BJ (cell line): ENCODE measurements around the gene ERF. TPM values are rescaled to one million over a fixed set of nuclear protein-coding genes. Genes with fewer than 3 reads are reported as not detected.

Experiments
- CTCF ChIA-PET: fragments of 350-600 bp; formaldehyde crosslinking; extraction: SDS; loops from one replicate; lab custom pipeline; 2021; ENCODE audit warnings: antibody characterized with exemption, inconsistent platforms; lab: Yijun Ruan, JAX
- POLR2A ChIA-PET: fragments of 300-600 bp; sonication (Branson Sonifier 250); formaldehyde crosslinking; extraction: SDS; loops from one replicate; lab custom pipeline; 2021; ENCODE audit warnings: antibody characterized with exemption; lab: Charles Lee
- DNase-seq: peaks from one replicate; pipeline ENCODE4 v3.0.0-alpha.2; 2011; ENCODE audit warnings: low read depth
- H3K27me3 ChIP-seq: 2 replicates; pipeline ENCODE4 v1.6.0; 2011; ENCODE audit warnings: low read length; ENCODE audit not compliant: control insufficient read depth, insufficient read depth
- H3K36me3 ChIP-seq: 2 replicates; pipeline ENCODE4 v1.5.1; 2011; ENCODE audit warnings: low read length; ENCODE audit not compliant: control insufficient read depth, insufficient read depth
- H3K4me3 ChIP-seq: 2 replicates; pipeline ENCODE4 v1.5.1; 2011; ENCODE audit warnings: low read depth, mild to moderate bottlenecking, control low read depth, low read length
- polyA plus RNA-seq: library from polyadenylated mRNA; depleted of rRNA; stranded (reverse); fragments of >200 nt; gene quantifications from 2 replicates; pipeline ENCODE4 v1.2.3, GENCODE V29; 2011
- TF ChIP-seq, protein P1 (sequence below): IDR thresholded peaks from 2 replicates; pipeline ENCODE4 v1.5.1; 2011; ENCODE audit warnings: low read depth, mild to moderate bottlenecking, control low read depth, inconsistent platforms, low read length, moderate library complexity; ENCODE audit not compliant: insufficient read depth

Gene ERF
- polyA plus RNA-seq, 1 experiment, result 51.4 TPM

DNA sequence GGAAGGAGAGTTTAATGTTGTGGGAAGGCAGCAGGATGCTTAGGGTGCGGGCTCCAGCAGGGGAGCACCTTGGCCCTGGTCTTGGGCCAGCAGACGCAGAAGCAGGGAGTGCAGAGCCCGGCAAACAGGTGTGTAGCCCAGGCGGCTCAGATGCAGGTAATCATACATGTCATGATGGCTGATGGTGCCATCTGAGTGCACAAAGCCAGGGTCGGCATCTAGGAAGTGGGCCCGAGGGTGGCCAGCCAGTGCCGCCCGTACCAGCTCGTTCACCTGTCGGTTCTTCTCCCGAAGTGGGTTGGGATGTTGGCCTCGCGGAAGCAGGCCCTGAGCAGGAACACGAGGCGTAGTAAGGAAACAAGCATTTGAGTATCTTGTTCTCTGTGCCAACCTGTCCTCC, 42.1 kb upstream of the ERF start:
- DNase-seq, result no peak
- H3K36me3 ChIP-seq, result peaks cover 23% of the 10 kb centered on the region
- POLR2A ChIA-PET, result no interaction called here
- CTCF ChIA-PET, result interaction anchor here (0.6 to 10.9 kb wide), 19 partner anchors 11 to 195 kb away, joined by 3 to 109 read pairs (median 4); partner anchors contain the start of genes ERF, GSK3A and POU2F2
- H3K4me3 ChIP-seq, result no peak overlapping the region
- no peaks in the 10 kb centered on the region for H3K27me3 ChIP-seq
- TF ChIP-seq, protein P1, sequence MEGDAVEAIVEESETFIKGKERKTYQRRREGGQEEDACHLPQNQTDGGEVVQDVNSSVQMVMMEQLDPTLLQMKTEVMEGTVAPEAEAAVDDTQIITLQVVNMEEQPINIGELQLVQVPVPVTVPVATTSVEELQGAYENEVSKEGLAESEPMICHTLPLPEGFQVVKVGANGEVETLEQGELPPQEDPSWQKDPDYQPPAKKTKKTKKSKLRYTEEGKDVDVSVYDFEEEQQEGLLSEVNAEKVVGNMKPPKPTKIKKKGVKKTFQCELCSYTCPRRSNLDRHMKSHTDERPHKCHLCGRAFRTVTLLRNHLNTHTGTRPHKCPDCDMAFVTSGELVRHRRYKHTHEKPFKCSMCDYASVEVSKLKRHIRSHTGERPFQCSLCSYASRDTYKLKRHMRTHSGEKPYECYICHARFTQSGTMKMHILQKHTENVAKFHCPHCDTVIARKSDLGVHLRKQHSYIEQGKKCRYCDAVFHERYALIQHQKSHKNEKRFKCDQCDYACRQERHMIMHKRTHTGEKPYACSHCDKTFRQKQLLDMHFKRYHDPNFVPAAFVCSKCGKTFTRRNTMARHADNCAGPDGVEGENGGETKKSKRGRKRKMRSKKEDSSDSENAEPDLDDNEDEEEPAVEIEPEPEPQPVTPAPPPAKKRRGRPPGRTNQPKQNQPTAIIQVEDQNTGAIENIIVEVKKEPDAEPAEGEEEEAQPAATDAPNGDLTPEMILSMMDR, result no peak

DNA sequence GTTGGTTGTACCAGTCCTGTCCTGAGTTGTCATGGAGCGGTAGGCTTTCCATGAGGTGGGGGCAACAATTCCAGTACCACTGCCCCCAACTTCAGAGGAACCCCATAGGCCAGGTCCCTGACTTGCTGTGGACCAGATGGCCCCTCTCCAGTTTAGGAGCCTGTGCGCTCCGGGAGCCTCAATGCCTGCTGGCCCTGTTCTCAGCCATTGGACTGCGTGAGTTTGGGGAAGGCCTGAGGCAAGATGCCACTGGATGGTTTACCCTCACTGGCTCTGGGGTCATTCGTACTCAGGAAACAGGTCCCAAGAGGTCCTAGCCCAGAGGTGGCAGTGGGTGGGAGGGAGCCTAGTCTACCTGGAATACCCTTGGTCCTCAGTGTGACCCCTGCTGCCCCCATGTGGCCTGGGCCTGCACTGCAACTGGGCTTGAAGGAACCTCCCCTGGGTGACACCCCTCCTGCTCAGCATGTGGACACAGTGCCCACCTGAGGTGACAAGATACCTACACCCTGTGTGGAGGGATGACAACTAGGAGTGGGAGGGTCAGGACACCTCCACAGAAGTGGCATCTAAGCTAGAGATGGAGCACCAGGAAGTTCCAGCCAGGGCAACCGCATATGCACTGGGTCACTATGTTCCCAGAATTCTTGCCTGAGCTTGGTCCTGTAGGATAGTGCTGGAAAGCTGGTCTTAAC, 41.0 kb upstream of the ERF start:
- Histone ChIP-seq H3K27me3 (no peaks in the 10 kb centered on the region), H3K4me3 (no peak overlapping the region), H3K36me3 (peaks cover 31% of the 10 kb centered on the region)
- CTCF ChIA-PET, result interaction anchor here (0.6 to 10.9 kb wide), 28 partner anchors 9 to 194 kb away, joined by 3 to 109 read pairs (median 4); partner anchors contain the start of genes ERF, GSK3A and POU2F2
- TF ChIP-seq, protein P1, result peak; percentile 98
- DNase-seq, result no peak
- POLR2A ChIA-PET, result interaction anchor here (0.6 kb wide), 1 partner anchor 54 kb away, joined by 3 read pairs; the partner anchor contains the start of gene GSK3A

DNA sequence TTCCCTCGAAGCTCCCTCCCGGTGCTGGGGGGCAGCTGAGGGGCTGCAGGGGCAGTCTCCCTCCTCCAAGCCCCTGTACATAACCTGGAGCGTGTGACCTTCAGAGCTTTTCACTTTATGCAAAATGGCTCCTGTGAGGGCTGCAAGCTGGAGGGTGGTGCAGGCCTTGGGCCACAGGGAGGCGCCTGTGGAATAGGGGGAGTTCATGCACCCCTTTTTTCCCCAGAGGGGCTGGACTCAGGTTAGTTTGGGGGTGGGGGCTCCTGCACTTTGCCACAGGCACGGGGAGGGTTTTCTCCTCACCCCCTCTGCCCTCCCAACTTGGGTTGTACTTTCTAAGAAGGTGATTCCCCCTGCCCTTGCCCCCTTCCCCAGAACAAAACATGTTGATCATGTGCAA, 40.4 kb upstream of the ERF start:
- H3K36me3 ChIP-seq, result peaks cover 37% of the 10 kb centered on the region
- POLR2A ChIA-PET, result no interaction called here
- CTCF ChIA-PET, result interaction anchor here (0.6 to 10.9 kb wide), 9 partner anchors 10 to 181 kb away, joined by 3 to 109 read pairs (median 4); partner anchors contain the start of genes GSK3A and POU2F2

DNA sequence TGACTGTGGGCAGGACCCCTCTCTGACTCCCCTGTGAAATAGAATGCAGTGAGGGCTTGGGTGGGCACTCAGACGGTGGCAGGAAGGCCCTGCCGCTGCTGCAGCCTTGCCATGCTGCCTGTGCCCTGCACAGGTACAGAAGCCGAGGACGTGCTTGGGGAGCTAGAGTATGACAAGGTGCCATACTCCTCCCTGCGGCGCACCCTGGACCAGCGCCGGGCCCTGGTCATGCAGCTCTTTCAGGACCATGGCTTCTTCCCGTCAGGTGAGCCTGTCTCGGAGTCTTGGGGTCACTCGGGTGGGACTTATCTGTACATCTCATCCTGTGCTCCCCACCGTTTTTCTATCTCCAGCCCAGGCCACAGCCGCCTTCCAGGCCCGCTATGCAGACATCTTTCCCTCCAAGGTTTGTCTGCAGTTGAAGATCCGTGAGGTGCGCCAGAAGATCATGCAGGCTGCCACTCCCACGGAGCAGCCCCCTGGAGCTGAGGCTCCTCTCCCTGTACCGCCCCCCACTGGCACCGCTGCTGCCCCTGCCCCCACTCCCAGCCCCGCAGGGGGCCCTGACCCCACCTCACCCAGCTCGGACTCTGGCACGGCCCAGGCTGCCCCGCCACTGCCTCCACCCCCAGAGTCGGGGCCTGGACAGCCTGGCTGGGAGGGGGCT, 39.7 kb upstream of the ERF start:
- Histone ChIP-seq H3K27me3 (no peaks in the 10 kb centered on the region), H3K4me3 (no peak overlapping the region), H3K36me3 (peaks cover 43% of the 10 kb centered on the region)
- DNase-seq, result no peak
- POLR2A ChIA-PET, result no interaction called here
- CTCF ChIA-PET, result interaction anchor here (0.6 to 10.9 kb wide), 7 partner anchors 9 to 181 kb away, joined by 3 to 109 read pairs (median 4); partner anchors contain the start of genes GSK3A and POU2F2
- TF ChIP-seq, protein P1, result no peak

More for the DNA sequence above, 40.4 kb upstream of the ERF start:
- TF ChIP-seq, protein P1, result no peak
- Histone ChIP-seq H3K27me3 (no peaks in the 10 kb centered on the region), H3K4me3 (no peak overlapping the region)
- DNase-seq, result no peak

DNA sequence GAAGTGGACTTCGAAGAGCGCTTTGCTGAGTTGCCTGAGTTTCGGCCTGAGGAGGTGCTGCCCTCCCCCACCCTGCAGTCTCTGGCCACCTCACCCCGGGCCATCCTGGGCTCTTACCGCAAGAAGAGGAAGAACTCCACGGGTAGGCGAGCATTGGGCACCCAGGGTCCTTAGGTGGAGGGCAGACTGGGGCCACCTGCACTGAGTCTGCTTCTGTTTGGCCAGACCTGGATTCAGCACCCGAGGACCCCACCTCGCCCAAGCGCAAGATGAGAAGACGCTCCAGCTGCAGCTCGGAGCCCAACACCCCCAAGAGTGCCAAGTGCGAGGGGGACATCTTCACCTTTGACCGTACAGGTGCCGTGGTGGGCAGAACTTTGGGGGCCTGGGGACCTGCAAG, 39.0 kb upstream of the ERF start:
- Histone ChIP-seq H3K36me3 (peaks cover 49% of the 10 kb centered on the region), H3K4me3 (no peak overlapping the region), H3K27me3 (no peaks in the 10 kb centered on the region)
- POLR2A ChIA-PET, result no interaction called here
- DNase-seq, result no peak
- TF ChIP-seq, protein P1, result no peak
- CTCF ChIA-PET, result interaction anchor here (10.9 kb wide), 1 partner anchor 49 kb away, joined by 109 read pairs; the partner anchor contains the start of gene GSK3A
